Duodenal mucosa (tissue), 2 donors: ENCODE data around the gene PLPPR5.

ENCODE experiments used
- H3K27ac ChIP-seq: one replicate; pipeline ENCODE4 v1.7.0; 2013; ENCODE audit warnings: low read depth, low read length
- H3K27me3 ChIP-seq, 2 donors: one replicate each; pipeline ENCODE4 v1.7.0; 2013; ENCODE audit warnings: low read length in 2 of 2, control low read depth in 1 of 2; ENCODE audit not compliant: insufficient read depth in 2 of 2, control insufficient read depth in 1 of 2
- H3K36me3 ChIP-seq, 2 donors: one replicate each; pipeline ENCODE4 v1.7.0; 2013; ENCODE audit warnings: low read length in 2 of 2, control low read depth in 1 of 2; ENCODE audit not compliant: insufficient read depth in 2 of 2, control insufficient read depth in 1 of 2
- H3K4me1 ChIP-seq, 2 donors: one replicate each; pipeline ENCODE4 v1.7.0; 2013; ENCODE audit warnings: low read length in 2 of 2, control low read depth in 1 of 2; ENCODE audit not compliant: insufficient read depth in 2 of 2, control insufficient read depth in 1 of 2
- H3K4me3 ChIP-seq, 2 donors: one replicate each; pipeline ENCODE4 v1.7.0; 2013; ENCODE audit warnings: low read length in 2 of 2, low read depth in 1 of 2
- H3K9ac ChIP-seq, 2 donors: one replicate each; pipeline ENCODE4 v1.7.0; 2013; ENCODE audit warnings: low read length in 2 of 2, low read depth in 1 of 2
- H3K9me3 ChIP-seq, 2 donors: one replicate each; pipeline ENCODE4 v1.7.0; 2013; ENCODE audit warnings: low read length in 2 of 2, control low read depth in 1 of 2; ENCODE audit not compliant: control insufficient read depth in 1 of 2

PLPPR5 gene

GRCh38 chr1:98940069-98940721, 64.5 kb downstream of the PLPPR5 start:
- Histone ChIP-seq H3K27ac (no peak overlapping the region), H3K36me3 (no peaks in the 10 kb centered on the region), H3K4me3 (no peak overlapping the region), H3K27me3 (no peaks in the 10 kb centered on the region), H3K9me3 (no peaks in the 10 kb centered on the region), H3K9ac (no peak overlapping the region), H3K4me1 (no peaks in the 10 kb centered on the region)

DNA sequence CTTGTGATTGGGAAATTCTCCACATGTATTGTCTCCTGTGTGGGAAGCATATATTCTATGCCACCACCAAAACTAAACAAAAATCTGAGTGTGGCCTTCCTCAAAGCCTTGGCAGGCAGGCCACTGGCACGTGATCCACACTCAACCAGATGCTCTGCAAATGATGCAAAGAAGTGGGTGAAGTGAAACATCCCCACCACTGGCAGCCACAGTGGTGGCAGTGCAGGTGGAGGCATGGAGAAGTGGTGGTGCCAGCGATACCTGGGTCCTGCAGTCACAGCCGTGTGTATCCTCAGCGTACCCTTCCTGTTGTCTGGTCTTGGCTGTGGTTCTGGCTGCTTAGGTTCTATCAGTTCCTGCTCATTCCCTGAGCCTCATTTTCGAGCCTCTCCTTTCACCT, 65.2 kb downstream of the PLPPR5 start:
- no peaks in the 10 kb centered on the region for H3K27me3 ChIP-seq
- H3K4me3 ChIP-seq: no peak overlapping the region
- no peak overlapping the region for H3K9ac ChIP-seq
- H3K27ac ChIP-seq: no peak overlapping the region
- no peaks in the 10 kb centered on the region for H3K36me3 ChIP-seq
- no peaks in the 10 kb centered on the region for H3K9me3 ChIP-seq
- H3K4me1 ChIP-seq: no peaks in the 10 kb centered on the region

- Histone ChIP-seq H3K27ac (no peak overlapping the region), H3K9ac (no peak overlapping the region), H3K9me3 (no peaks in the 10 kb centered on the region), H3K27me3 (no peaks in the 10 kb centered on the region), H3K36me3 (no peaks in the 10 kb centered on the region), H3K4me3 (no peak overlapping the region), H3K4me1 (no peaks in the 10 kb centered on the region)
These were observed 67.3 kb downstream of the PLPPR5 start for GRCh38 chr1:98937347-98937746.

- H3K9me3 ChIP-seq: no peaks in the 10 kb centered on the region
- H3K9ac ChIP-seq: no peak overlapping the region
- H3K36me3 ChIP-seq: no peaks in the 10 kb centered on the region
- no peaks in the 10 kb centered on the region for H3K4me1 ChIP-seq
- no peaks in the 10 kb centered on the region for H3K27me3 ChIP-seq
- H3K4me3 ChIP-seq: no peak overlapping the region
- no peak overlapping the region for H3K27ac ChIP-seq
These were observed 72.5 kb downstream of the PLPPR5 start for GRCh38 chr1:98932184-98932583.

- H3K27ac ChIP-seq: no peak overlapping the region
- no peaks in the 10 kb centered on the region for H3K27me3 ChIP-seq
- no peak overlapping the region for H3K4me3 ChIP-seq
These were observed 73.4 kb downstream of the PLPPR5 start for GRCh38 chr1:98931128-98931835.

GRCh38 chr1:98929437-98929836, 75.2 kb downstream of the PLPPR5 start:
- H3K4me1 ChIP-seq: no peaks in the 10 kb centered on the region
- H3K36me3 ChIP-seq: no peaks in the 10 kb centered on the region
- H3K9ac ChIP-seq: no peak overlapping the region
- no peak overlapping the region for H3K4me3 ChIP-seq
- no peaks in the 10 kb centered on the region for H3K9me3 ChIP-seq
- no peak overlapping the region for H3K27ac ChIP-seq
- no peaks in the 10 kb centered on the region for H3K27me3 ChIP-seq

More at GRCh38 chr1:98931128-98931835, 73.4 kb downstream of the PLPPR5 start:
- H3K9ac ChIP-seq: no peak overlapping the region
- H3K36me3 ChIP-seq: no peaks in the 10 kb centered on the region
- no peaks in the 10 kb centered on the region for H3K9me3 ChIP-seq
- H3K4me1 ChIP-seq: no peaks in the 10 kb centered on the region

DNA sequence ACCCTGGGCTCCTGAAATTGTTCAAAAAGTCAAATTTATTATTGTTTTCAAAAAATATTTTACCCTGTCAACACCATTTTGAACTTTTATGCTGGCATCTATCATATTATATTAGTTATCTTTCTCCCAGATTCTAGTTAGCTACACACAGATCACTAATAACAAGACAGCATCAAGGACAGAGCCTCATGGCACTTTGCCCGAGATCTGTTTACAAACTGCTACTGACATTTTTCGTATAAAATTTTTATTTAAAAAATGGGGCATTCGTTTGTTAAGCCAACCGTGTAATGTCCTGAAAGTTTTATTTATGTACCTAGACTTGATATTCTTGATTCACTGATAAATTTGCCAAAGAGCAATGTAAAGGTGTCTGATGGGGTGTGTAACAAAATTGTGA, 78.1 kb downstream of the PLPPR5 start:
- Histone ChIP-seq H3K36me3 (no peaks in the 10 kb centered on the region), H3K27ac (no peak overlapping the region), H3K4me1 (no peaks in the 10 kb centered on the region), H3K9me3 (no peaks in the 10 kb centered on the region), H3K4me3 (no peak overlapping the region), H3K9ac (no peak overlapping the region), H3K27me3 (no peaks in the 10 kb centered on the region)

DNA sequence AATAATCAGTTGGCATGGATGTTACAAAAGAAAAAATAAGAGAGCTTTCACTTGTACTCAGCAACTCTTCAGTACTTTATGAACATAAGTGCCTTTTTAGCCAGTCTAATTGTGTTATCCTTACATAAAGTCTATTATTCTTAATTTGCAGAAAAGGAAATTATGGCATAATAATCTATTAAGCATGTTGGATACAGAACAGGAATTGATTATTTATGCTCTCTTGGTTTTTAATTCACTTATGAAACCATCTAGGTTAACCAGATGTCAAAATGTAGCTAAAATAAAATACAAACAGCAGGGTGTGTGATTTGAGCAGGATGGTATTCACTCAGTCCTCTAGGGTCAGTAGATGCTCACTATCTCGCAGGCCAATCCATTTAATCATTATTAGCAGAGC, 79.7 kb downstream of the PLPPR5 start:
- Histone ChIP-seq H3K27ac (no peak overlapping the region), H3K4me3 (no peak overlapping the region), H3K27me3 (no peaks in the 10 kb centered on the region), H3K9me3 (no peaks in the 10 kb centered on the region), H3K9ac (no peak overlapping the region), H3K4me1 (no peaks in the 10 kb centered on the region), H3K36me3 (no peaks in the 10 kb centered on the region)

- Histone ChIP-seq H3K4me3 (no peak overlapping the region), H3K27me3 (no peaks in the 10 kb centered on the region), H3K36me3 (no peaks in the 10 kb centered on the region), H3K9ac (no peak overlapping the region), H3K27ac (no peak overlapping the region), H3K9me3 (no peaks in the 10 kb centered on the region), H3K4me1 (no peaks in the 10 kb centered on the region)
These were observed 81.0 kb downstream of the PLPPR5 start for GRCh38 chr1:98923667-98924066.

GRCh38 chr1:98921817-98922216, 82.8 kb downstream of the PLPPR5 start:
- H3K9me3 ChIP-seq: no peaks in the 10 kb centered on the region
- H3K36me3 ChIP-seq: no peaks in the 10 kb centered on the region
- H3K4me1 ChIP-seq: no peaks in the 10 kb centered on the region
- H3K9ac ChIP-seq: no peak overlapping the region
- no peak overlapping the region for H3K4me3 ChIP-seq
- no peak overlapping the region for H3K27ac ChIP-seq
- H3K27me3 ChIP-seq: no peaks in the 10 kb centered on the region
